Measurements from ENCODE around the gene TCF19.
"Not testable (repeated sequence)": the region's sequence is repeated elsewhere in the genome, so short reads cannot be mapped to it uniquely, and the experiment has no call there.

The TCF19 gene

GRCh38 chr6:31183859-31184258 lies 25.5 kb downstream of the TCF19 start:
- not testable (repeated sequence) for DNase-seq

- not testable (repeated sequence) for DNase-seq
Observed at GRCh38 chr6:31185695-31186051, 27.3 kb downstream of the TCF19 start.

- no peak for DNase-seq
Observed at GRCh38 chr6:31186052-31186734, 27.8 kb downstream of the TCF19 start.

- DNase-seq: no peak
Observed at GRCh38 chr6:31187780-31188194, 29.4 kb downstream of the TCF19 start.

GRCh38 chr6:31189223-31189622 lies 30.8 kb downstream of the TCF19 start:
- DNase-seq: not testable (repeated sequence)

- DNase-seq: no peak
Observed at GRCh38 chr6:31190488-31190887, 32.1 kb downstream of the TCF19 start.

- peak; percentile 54 for DNase-seq
Observed at GRCh38 chr6:31192431-31193105, 34.2 kb downstream of the TCF19 start.

GRCh38 chr6:31193206-31193605 lies 34.8 kb downstream of the TCF19 start:
- no peak for DNase-seq

- no peak for DNase-seq
Observed at GRCh38 chr6:31194061-31194834, 35.9 kb downstream of the TCF19 start.

GRCh38 chr6:31195308-31195979 lies 37.1 kb downstream of the TCF19 start:
- DNase-seq: not testable (repeated sequence)

- DNase-seq: not testable (repeated sequence)
Observed at GRCh38 chr6:31196251-31197022, 38.0 kb downstream of the TCF19 start.

- peak; percentile 89 for DNase-seq
Observed at GRCh38 chr6:31197559-31198305, 39.3 kb downstream of the TCF19 start.

GRCh38 chr6:31199105-31199452 lies 40.7 kb downstream of the TCF19 start:
- DNase-seq: not testable (repeated sequence)

DNA sequence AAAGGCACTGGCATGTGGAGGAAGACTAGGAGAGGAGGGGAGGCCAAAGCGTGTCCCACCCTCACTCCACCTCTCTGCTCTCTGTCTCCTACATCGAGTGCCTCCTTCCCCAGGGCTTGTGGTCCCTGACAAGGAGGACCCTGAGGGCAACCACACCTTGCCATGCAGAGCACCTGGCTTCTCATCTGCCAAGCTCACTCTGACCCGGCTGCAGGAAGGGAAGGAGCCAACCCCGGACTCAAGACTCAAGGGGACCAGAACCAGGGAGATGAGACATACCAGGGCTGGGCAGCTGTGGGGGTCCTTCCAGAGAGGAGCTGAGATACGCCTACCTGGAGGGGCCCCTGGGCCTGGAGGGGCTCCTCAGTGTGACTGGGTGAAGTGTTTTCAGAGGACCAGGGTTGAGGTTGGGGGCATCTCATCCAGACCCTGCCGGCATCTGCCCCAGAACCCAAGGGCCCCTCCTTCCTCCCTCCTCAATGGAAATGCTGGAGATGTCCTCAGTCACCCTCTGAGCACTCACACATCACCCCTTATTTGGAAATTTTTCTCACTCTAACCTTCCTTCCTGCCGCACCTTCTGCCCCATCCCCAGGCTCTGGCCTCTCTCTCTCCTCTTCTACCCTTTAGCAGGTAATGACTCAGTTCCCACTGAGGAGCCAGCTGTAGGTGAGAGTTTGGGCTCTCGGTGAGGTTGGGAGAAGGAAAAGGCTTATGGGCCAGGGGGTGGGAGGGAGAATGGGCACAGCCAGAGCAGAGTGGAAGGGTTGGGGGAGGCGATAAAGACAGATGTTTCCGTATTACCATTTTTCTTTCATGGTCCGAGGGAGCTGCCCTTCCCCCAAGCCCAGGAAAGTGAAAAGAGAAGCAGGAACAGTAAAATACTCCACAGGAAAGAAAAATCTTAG lies 44.1 kb downstream of the TCF19 start:
- DNase-seq: no peak

- DNase-seq: peak; percentile 59
Observed at GRCh38 chr6:31203345-31203979, 45.1 kb downstream of the TCF19 start.

DNA sequence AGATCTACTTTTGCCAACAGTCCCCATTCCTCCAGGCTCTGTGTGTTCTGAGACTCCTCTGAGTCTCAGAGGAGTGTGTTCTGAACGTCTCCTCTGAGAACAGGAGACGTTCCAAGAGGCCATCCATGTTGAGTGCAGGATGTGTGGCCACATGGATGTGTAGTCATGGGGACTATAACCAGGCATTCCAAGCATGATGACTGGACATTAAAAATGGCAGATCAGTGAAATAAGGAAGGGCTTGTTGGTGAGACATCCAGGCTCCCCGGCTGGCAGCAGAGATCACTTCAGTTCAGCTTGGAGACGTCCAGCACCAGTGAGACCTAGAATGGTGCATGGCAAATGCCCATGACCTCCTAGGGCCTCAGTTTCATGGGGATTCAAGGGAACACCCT lies 46.4 kb downstream of the TCF19 start:
- no peak for DNase-seq

- DNase-seq: no peak
Observed at GRCh38 chr6:31205638-31206037, 47.2 kb downstream of the TCF19 start.

DNA sequence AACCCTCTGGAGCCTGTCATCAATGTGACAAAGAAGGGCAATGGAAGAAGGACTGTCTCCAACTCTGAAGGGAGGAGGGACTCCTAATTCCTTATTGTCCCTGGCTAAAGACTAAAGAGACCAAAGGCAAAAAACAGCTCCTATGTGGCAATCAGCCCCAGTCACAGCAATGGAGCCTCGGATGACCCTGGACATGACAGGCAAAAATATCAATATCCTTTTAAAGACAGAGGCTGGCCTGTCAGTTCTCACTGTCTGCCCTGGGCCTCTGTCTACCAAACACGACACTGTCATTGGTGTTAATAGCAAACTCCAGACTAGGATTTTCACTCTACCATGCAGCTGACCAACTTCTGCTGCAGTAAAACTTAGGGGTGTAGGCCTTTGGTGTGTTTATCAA lies 50.1 kb downstream of the TCF19 start:
- no peak for DNase-seq

DNA sequence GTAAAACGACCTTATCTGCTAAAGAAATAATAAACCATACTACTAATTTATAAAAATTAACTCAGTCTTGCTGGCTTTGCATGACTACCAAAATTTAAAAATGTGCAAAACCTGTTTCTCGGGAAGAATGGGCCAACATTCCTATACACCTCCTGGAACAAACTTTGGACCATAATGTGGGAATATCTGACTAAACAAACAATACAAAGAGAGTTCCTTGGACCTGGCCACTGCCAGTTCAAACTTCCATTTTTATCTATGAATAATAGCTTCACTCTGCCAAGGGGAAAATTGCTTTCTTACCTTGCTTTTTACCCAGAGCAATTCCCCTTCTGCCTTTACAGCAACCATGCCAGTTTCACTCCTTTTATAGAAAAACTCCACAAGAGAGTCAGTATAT lies 50.7 kb downstream of the TCF19 start:
- DNase-seq: no peak

GRCh38 chr6:31210123-31210522 lies 51.7 kb downstream of the TCF19 start:
- DNase-seq: no peak

Measured in stimulated activated CD4-positive, alpha-beta T cell treated with anti-CD3 and anti-CD28 coated beads, Interleukin-4, amount 100 ng/mL, for 1 hour (primary cell).